Mesothelial cell of epicardium (in vitro differentiated cells): ENCODE results near the gene APOC1. TPM values are rescaled to one million over a fixed set of nuclear protein-coding genes. Genes with fewer than 3 reads are reported as not detected.

Source experiments
- DNase-seq, 2 experiments: peaks; one replicate each; pipeline ENCODE4 v3.0.0; 2021; ENCODE audit warnings: low spot score in 2 of 2; ENCODE audit not compliant: unreplicated experiment in 2 of 2
- H3K27ac Mint-ChIP-seq: 2 replicates; pipeline ENCODE4 v1.8.0; 2021; ENCODE audit warnings: mixed read lengths
- H3K27me3 Mint-ChIP-seq: 2 replicates; pipeline ENCODE4 v1.8.0; 2021; ENCODE audit warnings: low read depth, mixed read lengths
- H3K36me3 Mint-ChIP-seq: 2 replicates; pipeline ENCODE4 v1.8.0; 2021; ENCODE audit warnings: mixed read lengths
- H3K4me1 Mint-ChIP-seq: 2 replicates; pipeline ENCODE4 v1.8.0; 2021; ENCODE audit warnings: mixed read lengths
- H3K4me3 Mint-ChIP-seq: 2 replicates; pipeline ENCODE4 v1.8.0; 2021; ENCODE audit warnings: mild to moderate bottlenecking, moderate library complexity, mixed read lengths
- H3K9me3 Mint-ChIP-seq: 2 replicates; pipeline ENCODE4 v1.8.0; 2021; ENCODE audit warnings: mixed read lengths
- CTCF ChIP-seq: fragments of 200-600 bp; sonication (generic); IDR thresholded peaks from one replicate; pipeline ENCODE4 v1.5.0; 2021; ENCODE audit warnings: antibody characterized with exemption; ENCODE audit not compliant: unreplicated experiment
- total RNA-seq: library from RNA; stranded (reverse); gene quantifications from 3 replicates; pipeline ENCODE4 v1.2.1, GENCODE V29; 2021

APOC1 gene
- total RNA-seq, 1 donor from 2014 or later: 18.6 TPM

- DNase-seq: no peak
- Mint-ChIP-seq H3K4me1 (peaks cover 16% of the 10 kb centered on the region), H3K36me3 (peaks cover 47% of the 10 kb centered on the region), H3K9me3 (no peaks in the 10 kb centered on the region), H3K27me3 (no peaks in the 10 kb centered on the region), H3K27ac (no peak overlapping the region), H3K4me3 (no peak overlapping the region)
- no peak for TF ChIP-seq CTCF
These were observed 41.7 kb upstream of the APOC1 start for GRCh38 chr19:44872661-44873060.

DNA sequence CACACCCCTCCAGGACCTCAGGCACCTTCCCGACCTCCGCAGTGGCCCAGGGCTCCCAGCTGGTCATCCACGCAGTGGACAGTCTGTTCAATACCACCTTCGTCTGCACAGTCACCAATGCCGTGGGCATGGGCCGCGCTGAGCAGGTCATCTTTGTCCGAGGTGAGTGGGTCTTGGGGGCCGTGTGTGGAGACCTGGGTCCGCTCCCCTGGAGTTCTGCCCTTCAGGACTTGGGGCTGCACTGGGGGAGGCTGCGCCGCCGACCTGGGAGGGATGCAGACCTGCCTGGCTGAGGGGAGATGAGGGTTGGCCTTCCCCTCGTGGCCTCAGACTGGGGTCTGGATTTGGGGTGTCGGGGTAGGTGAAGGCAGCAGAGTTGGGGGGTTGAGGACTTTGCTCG lies 40.1 kb upstream of the APOC1 start:
- H3K4me3 Mint-ChIP-seq: no peak overlapping the region
- H3K36me3 Mint-ChIP-seq: peaks cover 38% of the 10 kb centered on the region
- H3K4me1 Mint-ChIP-seq: peaks cover 29% of the 10 kb centered on the region
- DNase-seq: no peak
- no peak for TF ChIP-seq CTCF
- no peaks in the 10 kb centered on the region for H3K27me3 Mint-ChIP-seq
- peak overlapping the region; percentile 43 for H3K27ac Mint-ChIP-seq
- H3K9me3 Mint-ChIP-seq: no peaks in the 10 kb centered on the region

- Mint-ChIP-seq H3K9me3 (no peaks in the 10 kb centered on the region), H3K27ac (peak overlapping the region; percentile 67), H3K36me3 (peaks cover 34% of the 10 kb centered on the region), H3K4me1 (peaks cover 29% of the 10 kb centered on the region), H3K4me3 (no peak overlapping the region), H3K27me3 (no peaks in the 10 kb centered on the region)
- no peak for TF ChIP-seq CTCF
- no peak for DNase-seq
These were observed 38.5 kb upstream of the APOC1 start for GRCh38 chr19:44875666-44876451.

DNA sequence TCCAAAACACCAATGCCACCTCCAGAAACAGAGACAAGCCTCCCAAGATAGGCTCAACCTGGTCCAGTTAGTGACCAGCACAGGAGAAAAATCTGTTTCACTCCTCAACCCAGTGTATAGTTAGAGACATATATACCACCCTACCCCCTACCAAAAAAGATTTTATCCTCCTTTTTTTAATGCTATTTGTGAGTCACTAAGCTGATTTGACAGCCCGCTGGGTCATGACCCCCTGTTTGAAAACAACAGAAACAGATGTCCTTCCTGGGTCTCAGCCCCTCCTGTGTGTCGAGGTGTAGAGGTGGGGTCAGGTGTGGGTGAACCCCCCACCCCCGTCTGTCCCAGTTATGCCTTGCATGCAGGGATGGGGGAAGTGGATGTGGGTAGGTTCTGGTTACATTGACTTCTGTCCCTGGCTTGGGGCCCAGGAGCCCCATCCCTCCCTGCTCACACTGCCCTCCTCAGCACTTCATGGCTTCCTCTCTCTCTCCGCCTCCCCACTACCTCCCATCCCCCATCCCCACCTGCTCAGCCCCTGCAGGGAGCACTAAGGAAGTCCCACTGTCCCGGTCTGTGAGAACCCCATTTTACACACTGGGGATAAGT lies 37.4 kb upstream of the APOC1 start:
- Mint-ChIP-seq H3K4me3 (no peak overlapping the region), H3K9me3 (no peaks in the 10 kb centered on the region), H3K27me3 (no peaks in the 10 kb centered on the region), H3K4me1 (peaks cover 29% of the 10 kb centered on the region), H3K27ac (peak overlapping the region; percentile 61), H3K36me3 (peaks cover 32% of the 10 kb centered on the region)
- DNase-seq: no peak
- TF ChIP-seq CTCF: no peak

GRCh38 chr19:44878120-44878865 lies 36.1 kb upstream of the APOC1 start:
- no peak for TF ChIP-seq CTCF
- no peak for DNase-seq
- Mint-ChIP-seq H3K4me3 (no peak overlapping the region), H3K9me3 (no peaks in the 10 kb centered on the region), H3K27me3 (no peaks in the 10 kb centered on the region), H3K36me3 (peaks cover 23% of the 10 kb centered on the region), H3K27ac (peak overlapping the region; percentile 72), H3K4me1 (peaks cover 29% of the 10 kb centered on the region)
